Muscle of back (tissue), 13 donors: ENCODE data around the gene KLHL30. TPM values are rescaled to one million over a fixed set of nuclear protein-coding genes. Genes with fewer than 3 reads are reported as not detected.
A peak's percentile ranks its signal among the peaks of the same experiment; 100 is the strongest.

Experiments used
- DNase-seq, 3 donors: peaks; one replicate each; pipeline versions ENCODE4 v3.0.0 to v3.0.0-alpha.2; 2013
- long read RNA-seq, 9 donors: transcript quantifications; one replicate each; lab custom pipeline, GENCODE V29; 2026
- polyA plus RNA-seq, 10 donors: library from polyadenylated mRNA; unstranded; fragments of 120-200 nt; gene quantifications; one replicate each; pipeline ENCODE4 v1.2.1, GENCODE V29; 2013; ENCODE audit not compliant: insufficient read length in 10 of 10

Gene KLHL30
- 10 to 100 TPM in 9 of 10 donors, 1 to 10 TPM in 1; 6.7 to 21.4 (median 15.4) TPM for polyA plus RNA-seq
- long read RNA-seq, donor 1, partial matches to known transcripts, result 40 of 41 reads
- long read RNA-seq, donor 1, other reads (novel, unspliced or antisense), result 0 of 41 reads
- long read RNA-seq, donor 2, result 0 reads
- long read RNA-seq, donor 3, result 0 reads
- long read RNA-seq, donor 4, result 0 reads
- long read RNA-seq, donor 5, partial matches to known transcripts, result 0 of 1 reads
- long read RNA-seq, donor 5, other reads (novel, unspliced or antisense), result 0 of 1 reads
- long read RNA-seq, donor 6, partial matches to known transcripts, result 66 of 69 reads
- long read RNA-seq, donor 6, other reads (novel, unspliced or antisense), result 0 of 69 reads
- long read RNA-seq, donor 7, partial matches to known transcripts, result 0 of 1 reads
- long read RNA-seq, donor 7, other reads (novel, unspliced or antisense), result 0 of 1 reads
- long read RNA-seq, donor 8, result 0 reads
- long read RNA-seq, donor 9, result 0 reads

GRCh38 chr2:238138331-238139195, at the start of gene KLHL30:
Gene KLHL30, plus strand, starts transcription at chr2:238138668. Its CDS starts 2,087 bp downstream, at chr2:238140755.
- DNase-seq, result peak; percentile 48 to 57 (median 53)

GRCh38 chr2:238090887-238091286, 47.6 kb upstream of the KLHL30 start:
- no peak for DNase-seq

- no peak for DNase-seq
Measured at GRCh38 chr2:238091436-238092060, 46.9 kb upstream of the KLHL30 start.

GRCh38 chr2:238092486-238093035, 45.9 kb upstream of the KLHL30 start:
- no peak for DNase-seq

- no peak for DNase-seq
Measured at GRCh38 chr2:238093181-238094140, 45.0 kb upstream of the KLHL30 start.

- no peak for DNase-seq
Measured at GRCh38 chr2:238094438-238095022, 43.9 kb upstream of the KLHL30 start.

- DNase-seq, result no peak
Measured at GRCh38 chr2:238095143-238095542, 43.3 kb upstream of the KLHL30 start.

GRCh38 chr2:238096311-238097011, 42.0 kb upstream of the KLHL30 start:
- DNase-seq, result no peak

GRCh38 chr2:238097201-238097987, 41.1 kb upstream of the KLHL30 start:
- no peak for DNase-seq

- DNase-seq, result peak in 1 of 3 donors; percentile 30
Measured at GRCh38 chr2:238097988-238098871, 40.2 kb upstream of the KLHL30 start.

- DNase-seq, result no peak
Measured at GRCh38 chr2:238098901-238099713, 39.4 kb upstream of the KLHL30 start.

GRCh38 chr2:238099714-238100048, 38.8 kb upstream of the KLHL30 start:
- no peak for DNase-seq

- no peak for DNase-seq
Measured at GRCh38 chr2:238100049-238100820, 38.2 kb upstream of the KLHL30 start, which contains the start of gene ESPNL. Gene ESPNL, plus strand, starts transcription at chr2:238100340. Its CDS starts 80 bp downstream, at chr2:238100420.

GRCh38 chr2:238100821-238101771, 37.4 kb upstream of the KLHL30 start:
- DNase-seq, result no peak
